DOHH2 (cell line): ENCODE results near the gene ROCK2.

Experiments used
- H3F3A ChIP-seq: fragments of 200-600 bp; sonication (generic), shearing (Covaris generic); 2 replicates; pipeline ENCODE4 v1.6.0; 2016; ENCODE audit warnings: antibody characterized with exemption, mild to moderate bottlenecking; ENCODE audit not compliant: control insufficient read depth, insufficient read depth
- H3K27ac ChIP-seq: fragments of 200-600 bp; sonication (generic); 2 replicates; pipeline ENCODE4 v1.5.1; 2014; ENCODE audit warnings: low read depth, mild to moderate bottlenecking, low read length, moderate library complexity
- H3K27me3 ChIP-seq: fragments of 200-600 bp; sonication (generic); 2 replicates; pipeline ENCODE4 v1.6.1; 2014; ENCODE audit warnings: mild to moderate bottlenecking, low read length, mixed read lengths; ENCODE audit not compliant: control insufficient read depth
- H3K36me3 ChIP-seq: fragments of 200-600 bp; sonication (generic); 2 replicates; pipeline ENCODE4 v1.6.1; 2014; ENCODE audit warnings: mild to moderate bottlenecking, low read length, moderate library complexity, mixed read lengths; ENCODE audit not compliant: control insufficient read depth
- H3K4me1 ChIP-seq: fragments of 200-600 bp; sonication (generic); 2 replicates; pipeline ENCODE4 v1.6.1; 2014; ENCODE audit warnings: mild to moderate bottlenecking, low read length, mixed read lengths; ENCODE audit not compliant: control insufficient read depth
- H3K4me2 ChIP-seq: fragments of 200-600 bp; sonication (generic); 2 replicates; pipeline ENCODE4 v1.6.0; 2014; ENCODE audit warnings: mild to moderate bottlenecking, low read length, moderate library complexity
- H3K4me3 ChIP-seq: fragments of 200-600 bp; sonication (generic); 2 replicates; pipeline ENCODE4 v1.5.1; 2014; ENCODE audit warnings: mild to moderate bottlenecking, low read length, mixed read lengths
- H3K79me2 ChIP-seq: fragments of 200-600 bp; sonication (generic); 2 replicates; pipeline ENCODE4 v1.6.1; 2014; ENCODE audit warnings: mild to moderate bottlenecking, low read length, mixed read lengths; ENCODE audit not compliant: control insufficient read depth
- H3K9me2 ChIP-seq: fragments of 200-600 bp; sonication (generic); replicated peaks from 2 replicates; pipeline ENCODE4 v1.6.1; 2014; ENCODE audit warnings: mild to moderate bottlenecking, low read length, mixed read lengths; ENCODE audit not compliant: control insufficient read depth
- H3K9me3 ChIP-seq: fragments of 200-600 bp; sonication (generic); 2 replicates; pipeline ENCODE4 v1.6.1; 2014; ENCODE audit warnings: antibody characterized with exemption, low read length, mixed read lengths; ENCODE audit not compliant: control insufficient read depth, insufficient read depth
- H4K20me1 ChIP-seq: fragments of 200-600 bp; sonication (generic); 2 replicates; pipeline ENCODE4 v1.6.0; 2014; ENCODE audit warnings: low read depth, mild to moderate bottlenecking, antibody characterized with exemption, low read length, moderate library complexity; ENCODE audit not compliant: control insufficient read depth, insufficient read depth
- EZH2phosphoT487 ChIP-seq: fragments of 200-600 bp; sonication (generic); IDR thresholded peaks from 2 replicates; pipeline ENCODE4 v1.6.1; 2017; ENCODE audit warnings: borderline replicate concordance, mild to moderate bottlenecking, antibody characterized with exemption, low read length, moderate library complexity, mixed read lengths
- TF ChIP-seq, protein P1 (sequence below): fragments of 200-600 bp; sonication (generic); IDR thresholded peaks from one replicate; pipeline ENCODE4 v1.5.1; 2014; ENCODE audit warnings: antibody characterized with exemption, mild to moderate bottlenecking, low read depth, low read length; ENCODE audit not compliant: poor library complexity, severe bottlenecking

The ROCK2 gene

GRCh38 chr2:11131166-11131920 lies 213.1 kb downstream of the ROCK2 start:
- Histone ChIP-seq H3F3A (peaks cover 6% of the 10 kb centered on the region; the same call in 1 of the 2 replicates), H3K27me3 (peaks cover 10% of the 10 kb centered on the region), H3K79me2 (no peaks in the 10 kb centered on the region), H3K36me3 (no peaks in the 10 kb centered on the region), H3K4me3 (no peak overlapping the region), H3K4me1 (peaks cover 37% of the 10 kb centered on the region), H3K9me2 (no peaks in the 10 kb centered on the region), H3K9me3 (no peaks in the 10 kb centered on the region), H3K4me2 (peak overlapping the region; percentile 94; the same call in 1 of the 2 replicates), H3K27ac (no peak overlapping the region), H4K20me1 (no peaks in the 10 kb centered on the region)
- no peak for TF ChIP-seq EZH2phosphoT487
- TF ChIP-seq, protein P1, sequence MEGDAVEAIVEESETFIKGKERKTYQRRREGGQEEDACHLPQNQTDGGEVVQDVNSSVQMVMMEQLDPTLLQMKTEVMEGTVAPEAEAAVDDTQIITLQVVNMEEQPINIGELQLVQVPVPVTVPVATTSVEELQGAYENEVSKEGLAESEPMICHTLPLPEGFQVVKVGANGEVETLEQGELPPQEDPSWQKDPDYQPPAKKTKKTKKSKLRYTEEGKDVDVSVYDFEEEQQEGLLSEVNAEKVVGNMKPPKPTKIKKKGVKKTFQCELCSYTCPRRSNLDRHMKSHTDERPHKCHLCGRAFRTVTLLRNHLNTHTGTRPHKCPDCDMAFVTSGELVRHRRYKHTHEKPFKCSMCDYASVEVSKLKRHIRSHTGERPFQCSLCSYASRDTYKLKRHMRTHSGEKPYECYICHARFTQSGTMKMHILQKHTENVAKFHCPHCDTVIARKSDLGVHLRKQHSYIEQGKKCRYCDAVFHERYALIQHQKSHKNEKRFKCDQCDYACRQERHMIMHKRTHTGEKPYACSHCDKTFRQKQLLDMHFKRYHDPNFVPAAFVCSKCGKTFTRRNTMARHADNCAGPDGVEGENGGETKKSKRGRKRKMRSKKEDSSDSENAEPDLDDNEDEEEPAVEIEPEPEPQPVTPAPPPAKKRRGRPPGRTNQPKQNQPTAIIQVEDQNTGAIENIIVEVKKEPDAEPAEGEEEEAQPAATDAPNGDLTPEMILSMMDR, result no peak
